HepG2 (cell line): Measurements from ENCODE around the gene GAGE12G. TPM values are rescaled to one million over a fixed set of nuclear protein-coding genes. Genes with fewer than 3 reads are reported as not detected.

Experiments used
- AGO2 ChIP-seq: fragments of 200-400 bp; formaldehyde crosslinking; optimal IDR thresholded peaks from 2 replicates; pipeline ENCODE3; 2017; ENCODE audit warnings: mild to moderate bottlenecking, low read depth, low read length, moderate library complexity
- ARNTL ChIP-seq: sonication (generic); formaldehyde crosslinking; IDR thresholded peaks from 2 replicates; pipeline ENCODE4 v1.4.0; 2020; ENCODE audit warnings: mild to moderate bottlenecking, missing genetic modification reagents
- BHLHE40 ChIP-seq: IDR thresholded peaks from 2 replicates; pipeline ENCODE4 v1.6.1; 2011; ENCODE audit warnings: low read length, improper control_type of control experiment
- GZF1 ChIP-seq: sonication (generic); formaldehyde crosslinking; IDR thresholded peaks from 2 replicates; pipeline ENCODE4 v1.5.1; 2020; ENCODE audit warnings: mild to moderate bottlenecking, missing genetic modification reagents
- HDAC6 ChIP-seq: fragments of 200-600 bp; sonication (generic); IDR thresholded peaks from 2 replicates; pipeline ENCODE4 v1.7.0; 2017; ENCODE audit warnings: mild to moderate bottlenecking, antibody characterized with exemption, low read length, low read depth
- JUNB ChIP-seq: sonication (generic); formaldehyde crosslinking; IDR thresholded peaks from 2 replicates; pipeline ENCODE4 v1.8.0; 2022; ENCODE audit warnings: missing genetic modification reagents, mild to moderate bottlenecking, borderline replicate concordance
- MAFK ChIP-seq, 2 experiments: IDR thresholded peaks in 1 of 2; conservative IDR thresholded peaks in 1 of 2; 2 replicates each; pipeline ENCODE4 v1.6.1; 2011; ENCODE audit warnings: improper control_type of control experiment in 2 of 2, low read length in 2 of 2
- MNT ChIP-seq: fragments of 450-650 bp; IDR thresholded peaks from 2 replicates; pipeline ENCODE4 v1.6.1; 2016
- PHF21A ChIP-seq: sonication (generic); formaldehyde crosslinking; IDR thresholded peaks from 2 replicates; pipeline ENCODE4 v1.5.0; 2020; ENCODE audit warnings: mild to moderate bottlenecking, missing genetic modification reagents
- SOX6 ChIP-seq, 2 experiments: fragments of 450-650 bp in 1 of 2; sonication (generic) in 1 of 2; formaldehyde crosslinking in 1 of 2; IDR thresholded peaks; 2 replicates each; pipeline versions ENCODE4 v1.4.0 to v1.6.1; 2017 to 2020; ENCODE audit warnings: antibody characterized with exemption in 1 of 2, mild to moderate bottlenecking in 1 of 2, missing genetic modification reagents in 1 of 2
- TARDBP ChIP-seq: sonication (generic); formaldehyde crosslinking; IDR thresholded peaks from 2 replicates; pipeline ENCODE4 v1.8.0; 2022; ENCODE audit warnings: mild to moderate bottlenecking, missing genetic modification reagents
- TFDP1 ChIP-seq: IDR thresholded peaks from 2 replicates; pipeline ENCODE4 v1.6.1; 2016; ENCODE audit warnings: missing compliant biosample characterization, missing genetic modification reagents, borderline replicate concordance
- TOE1 ChIP-seq: sonication (generic); formaldehyde crosslinking; IDR thresholded peaks from 2 replicates; pipeline ENCODE4 v1.4.0; 2020; ENCODE audit warnings: mild to moderate bottlenecking, missing genetic modification reagents
- TRIM24 ChIP-seq: sonication (generic); formaldehyde crosslinking; IDR thresholded peaks from 2 replicates; pipeline ENCODE4 v1.8.0; 2022; ENCODE audit warnings: mild to moderate bottlenecking, missing genetic modification reagents
- U2AF1 ChIP-seq: fragments of 200-400 bp; formaldehyde crosslinking; optimal IDR thresholded peaks from 2 replicates; pipeline ENCODE3; 2017; ENCODE audit warnings: mild to moderate bottlenecking, low read depth, low read length
- ZBED4 ChIP-seq: sonication (generic); formaldehyde crosslinking; IDR thresholded peaks from 2 replicates; pipeline ENCODE4 v1.4.0; 2020; ENCODE audit warnings: missing genetic modification reagents, borderline replicate concordance
- ZFY ChIP-seq: sonication (generic); formaldehyde crosslinking; IDR thresholded peaks from 2 replicates; pipeline ENCODE4 v1.4.0; 2020; ENCODE audit warnings: missing genetic modification reagents
- ZNF710 ChIP-seq: sonication (generic); formaldehyde crosslinking; IDR thresholded peaks from 2 replicates; pipeline ENCODE4 v1.5.0; 2020; ENCODE audit warnings: mild to moderate bottlenecking, missing genetic modification reagents, borderline replicate concordance
- ZNF816 ChIP-seq: sonication (generic); formaldehyde crosslinking; IDR thresholded peaks from 2 replicates; pipeline ENCODE4 v1.8.0; 2022; ENCODE audit warnings: missing genetic modification reagents, mild to moderate bottlenecking, borderline replicate concordance
- polyA plus RNA-seq, 8 experiments: library from polyadenylated mRNA; depleted of rRNA in 3 of 8; stranded (reverse) in 7 of 8; unstranded in 1 of 8; fragments of >200 nt; fragmentation: Illumina TruSeq in 4 of 8; extraction: Trizol in 4 of 8; gene quantifications; 2 replicates each; pipeline versions ENCODE4 v1.2.1 to v1.2.3, GENCODE V29; 2011 to 2016; ENCODE audit warnings: low read depth in 4 of 8, missing spikeins in 1 of 8, mixed read lengths in 1 of 8; ENCODE audit not compliant: insufficient read depth in 1 of 8
- total RNA-seq, 5 experiments: library from RNA; depleted of rRNA; stranded (reverse); fragments of >200 nt; fragmentation: Illumina TruSeq; extraction: Trizol; gene quantifications; 2 replicates each; pipeline ENCODE4 v1.2.3, GENCODE V29; 2016; ENCODE audit warnings: low read depth in 1 of 5

The GAGE12G gene
- total and polyA plus RNA-seq, 2 of the 13 experiments (the other 11 are each of a cell fraction or from before 2014, with no cell fraction given): not detected

- TF ChIP-seq TARDBP (no peak), BHLHE40 (peak; percentile 69; the same call in 1 of the 2 replicates), ARNTL (CRISPR knock-in tag) (peak; percentile 53; the same call in 1 of the 2 replicates), AGO2 (no peak), TRIM24 (peak; percentile 77; the same call in 1 of the 2 replicates), ZFY (no peak), U2AF1 (no peak), GZF1 (CRISPR knock-in tag) (no peak), MNT (no peak), HDAC6 (no peak), TOE1 (no peak), ZBED4 (CRISPR knock-in tag) (no peak), ZNF816 (CRISPR knock-in tag) (peak; percentile 41; the same call in 1 of the 2 replicates), MAFK (conservative IDR thresholded peaks at IDR 0.05 in 1 of 2, IDR thresholded peaks at IDR 0.05 in 1 of 2; ENCODE audit: low read length in 2 of 2) (no peak), TFDP1 (CRISPR knock-in tag) (no peak), ZNF710 (no peak), SOX6 (IDR thresholded peaks at IDR 0.05) (no peak), SOX6 (CRISPR knock-in tag; IDR thresholded peaks at IDR 0.05) (peak; percentile 84), PHF21A (CRISPR knock-in tag) (peak; percentile 45; the same call in 1 of the 2 replicates), JUNB (CRISPR knock-in tag) (no peak)
Observed at GRCh38 chrX:49610718-49611310, 40.6 kb downstream of the GAGE12G start (continued).
